ENCODE data around the gene SERPINB7. TPM values are rescaled to one million over a fixed set of nuclear protein-coding genes. Genes with fewer than 3 reads are reported as not detected.
A peak's percentile ranks its signal among the peaks of the same experiment; 100 is the strongest.

Gene SERPINB7
- total and polyA plus RNA-seq, 2 of the 4 experiments (the other 2 are of a cell fraction) = 79.9 to 100 TPM

- H3K79me1 ChIP-seq (ENCODE audit: low read depth in 1 of 2, low read length in 2 of 2) = no peaks in the 10 kb centered on the region
- peak overlapping the region; percentile 80; the same call in 1 of the 2 replicates for H3K14ac ChIP-seq (replicated peaks; ENCODE audit: low read depth, low read length)
- in situ Hi-C loops (cut with MboI; ENCODE audit: low sequenced_read_pairs) = no loop called here
- H3K4me3 ChIP-seq (ENCODE audit: insufficient read depth, low read depth, low read length) = no peak overlapping the region
- peak overlapping the region; percentile 7; the same call in 1 of the 2 replicates for H3K23ac ChIP-seq (ENCODE audit: low read depth, low read length)
- H2BK120ac ChIP-seq (ENCODE audit: low read depth, low read length) = peak overlapping the region; percentile 66; the same call in 1 of the 2 replicates
- no CpG with 5 or more reads among the region's 2 CpGs for WGBS, 2 experiments (ENCODE audit: extremely low coverage in 2 of 2, insufficient read length in 1 of 2)
- no TSS peak for BruUV-seq (replicated peaks)
- no peaks in the 10 kb centered on the region for H3K36me3 ChIP-seq (ENCODE audit: control insufficient read depth, insufficient read depth, low read length)
- DNase-seq = no peak
- no peak overlapping the region for H3K4ac ChIP-seq (ENCODE audit: low read depth, low read length)
- H2BK5ac ChIP-seq (ENCODE audit: low read depth, low read length, poor library complexity, severe bottlenecking) = peak overlapping the region; percentile 44
- peaks cover 5% of the 10 kb centered on the region; the same call in 1 of the 2 replicates for H3K9me1 ChIP-seq (ENCODE audit: insufficient read depth, low read length)
- no peak overlapping the region for H3K27ac ChIP-seq (ENCODE audit: insufficient read depth, low read length)
- H4K8ac ChIP-seq (ENCODE audit: low read depth in 2 of 2, low read length in 2 of 2) = peak overlapping the region; percentile 7 to 27; a peak in 2 of 4 replicates
- peaks cover 18% of the 10 kb centered on the region for H3K4me1 ChIP-seq (ENCODE audit: control insufficient read depth, insufficient read depth, low read length)
- no peak overlapping the region for H2AK9ac ChIP-seq (replicated peaks; ENCODE audit: low read depth, low read length, poor library complexity)
- intact Hi-C loops (cut with micrococcal nuclease) = no loop called here
- CTCF ChIA-PET = interaction anchor here (0.9 to 1.6 kb wide), 4 partner anchors 21 to 306 kb away, joined by 3 to 7 read pairs (median 4); no protein-coding TSS in a partner anchor
- H3K18ac ChIP-seq (ENCODE audit: low read depth, low read length) = no peak overlapping the region
- no peak overlapping the region for H2AFZ ChIP-seq (replicated peaks; ENCODE audit: low read length, poor library complexity)
- POLR2A ChIA-PET (ENCODE audit: unreplicated experiment) = no interaction called here
- H3K9ac ChIP-seq (ENCODE audit: low read depth, low read length) = no peak overlapping the region
- peak overlapping the region; percentile 80; the same call in 1 of the 2 replicates for H2AK5ac ChIP-seq (ENCODE audit: low read depth, low read length)
- no peaks in the 10 kb centered on the region for H3K9me3 ChIP-seq (ENCODE audit: control insufficient read depth, insufficient read depth, low read length)
- no peak overlapping the region for H2BK15ac ChIP-seq (ENCODE audit: low read depth, low read length)
- H4K91ac ChIP-seq (ENCODE audit: insufficient read depth, low read depth, low read length) = no peak overlapping the region; the same call in 1 of the 2 replicates
- H4K20me1 ChIP-seq (ENCODE audit: insufficient read depth, low read length) = no peaks in the 10 kb centered on the region
- H3K4me2 ChIP-seq (ENCODE audit: low read depth, low read length) = no peak overlapping the region
- no peak for ATAC-seq (ENCODE audit: low read depth)
- dilution Hi-C loops (cut with HindIII; ENCODE audit: low sequenced_read_pairs, unreplicated experiment) = no loop called here
- no peak overlapping the region; the same call in 1 of the 2 replicates for H4K5ac ChIP-seq (ENCODE audit: low read depth, low read length)
- H2BK20ac ChIP-seq (ENCODE audit: low read depth, low read length) = peak overlapping the region; percentile 50
- TF ChIP-seq CTCF (conservative IDR thresholded peaks at IDR 0.05; ENCODE audit: low read depth, low read length) = no peak
- no peak for TF ChIP-seq POLR2A (IDR thresholded peaks at IDR 0.05; ENCODE audit: low read depth, low read length)
- no peak overlapping the region for H3K56ac ChIP-seq (ENCODE audit: extremely low read depth, insufficient read depth, low read length)
- H3K27me3 ChIP-seq (ENCODE audit: control insufficient read depth, insufficient read depth, low read length) = no peaks in the 10 kb centered on the region
These were observed 49.0 kb downstream of the SERPINB7 start for GRCh38 chr18:63824220-63824525.
